ENCODE results near the gene NXPH1.

NXPH1 gene

GRCh38 chr7:8628656-8629055, 195.2 kb downstream of the NXPH1 start:
- Mint-ChIP-seq H3K4me1 (no peaks in the 10 kb centered on the region), H3K9me3 (no peaks in the 10 kb centered on the region), H3K36me3 (ENCODE audit: low read depth) (no peaks in the 10 kb centered on the region), H3K27me3 (ENCODE audit: low read depth) (no peaks in the 10 kb centered on the region), H3K4me3 (no peak overlapping the region), H3K27ac (no peak overlapping the region)
- TF ChIP-seq CTCF (IDR thresholded peaks at IDR 0.05; ENCODE audit: unreplicated experiment in 3 of 3), result no peak

DNA sequence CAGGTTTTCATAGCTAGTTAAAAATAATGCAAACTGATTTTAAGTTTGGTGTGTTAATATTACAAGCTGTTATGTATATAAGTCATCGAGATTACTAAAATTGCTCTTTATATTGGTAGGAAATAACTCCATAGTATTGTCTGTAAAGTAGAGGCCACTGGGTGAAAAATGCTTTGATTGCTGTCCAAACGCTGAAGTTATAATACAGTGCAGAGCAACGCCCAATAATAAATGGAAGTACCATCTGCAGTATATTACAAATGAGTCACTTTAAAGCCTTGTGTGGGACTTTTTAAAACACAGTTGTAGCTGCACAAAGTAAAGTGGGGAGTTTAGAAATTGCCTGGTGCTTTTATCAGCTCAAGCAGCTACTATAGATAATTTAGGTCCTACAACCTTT, 196.1 kb downstream of the NXPH1 start:
- Mint-ChIP-seq H3K4me3 (no peak overlapping the region), H3K36me3 (ENCODE audit: low read depth) (no peaks in the 10 kb centered on the region), H3K9me3 (no peaks in the 10 kb centered on the region)

DNA sequence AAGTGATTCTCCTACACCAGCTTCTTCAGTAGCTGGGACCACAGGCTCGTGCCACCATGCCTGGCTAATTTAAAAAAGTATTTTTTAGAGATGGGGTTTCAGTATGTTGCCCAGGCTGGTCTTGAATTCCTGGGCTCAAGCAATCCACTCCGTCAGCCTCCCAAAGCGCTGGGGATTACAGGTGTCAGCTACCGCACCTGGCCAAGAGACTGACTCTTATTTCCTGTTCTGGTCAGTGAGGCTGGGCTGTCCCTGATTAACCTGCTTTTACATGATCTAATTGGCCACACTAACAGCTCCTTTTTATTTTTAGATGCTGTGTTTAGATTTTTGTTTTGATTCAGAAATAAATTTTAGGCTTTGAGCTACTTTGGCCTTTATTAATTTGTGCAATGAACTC, 203.9 kb downstream of the NXPH1 start:
- Mint-ChIP-seq H3K27me3 (ENCODE audit: low read depth) (no peaks in the 10 kb centered on the region), H3K9me3 (no peaks in the 10 kb centered on the region), H3K36me3 (ENCODE audit: low read depth) (no peaks in the 10 kb centered on the region), H3K4me1 (no peaks in the 10 kb centered on the region), H3K27ac (no peak overlapping the region), H3K4me3 (no peak overlapping the region)
- TF ChIP-seq CTCF (IDR thresholded peaks at IDR 0.05; ENCODE audit: unreplicated experiment in 3 of 3), result no peak

More for the DNA sequence above, 196.1 kb downstream of the NXPH1 start:
- Mint-ChIP-seq H3K27me3 (ENCODE audit: low read depth) (no peaks in the 10 kb centered on the region), H3K27ac (no peak overlapping the region), H3K4me1 (no peaks in the 10 kb centered on the region)
- no peak for TF ChIP-seq CTCF (IDR thresholded peaks at IDR 0.05; ENCODE audit: unreplicated experiment in 3 of 3)

DNA sequence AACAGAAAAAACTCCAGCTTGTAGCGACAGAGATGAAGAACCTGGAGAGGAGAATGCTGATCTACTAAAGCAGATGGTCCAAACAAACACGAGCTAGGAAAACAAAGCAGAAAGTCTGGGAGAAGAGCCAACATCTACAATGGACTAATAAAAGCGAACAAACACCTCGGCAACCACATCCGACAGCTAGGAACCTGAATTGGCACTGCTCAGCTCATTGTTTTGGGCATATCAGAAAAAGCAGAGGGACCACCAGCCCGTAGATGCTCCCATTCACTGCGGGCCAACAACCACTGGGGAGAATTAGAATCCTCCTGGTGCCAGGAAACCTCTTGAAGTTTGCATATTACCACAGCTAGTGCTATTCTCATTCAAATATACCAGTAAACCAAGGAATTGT, 204.7 kb downstream of the NXPH1 start:
- Mint-ChIP-seq H3K27ac (no peak overlapping the region), H3K36me3 (ENCODE audit: low read depth) (no peaks in the 10 kb centered on the region), H3K27me3 (ENCODE audit: low read depth) (no peaks in the 10 kb centered on the region), H3K4me1 (no peaks in the 10 kb centered on the region), H3K9me3 (no peaks in the 10 kb centered on the region), H3K4me3 (no peak overlapping the region)
- TF ChIP-seq CTCF (IDR thresholded peaks at IDR 0.05; ENCODE audit: unreplicated experiment in 3 of 3), result no peak

DNA sequence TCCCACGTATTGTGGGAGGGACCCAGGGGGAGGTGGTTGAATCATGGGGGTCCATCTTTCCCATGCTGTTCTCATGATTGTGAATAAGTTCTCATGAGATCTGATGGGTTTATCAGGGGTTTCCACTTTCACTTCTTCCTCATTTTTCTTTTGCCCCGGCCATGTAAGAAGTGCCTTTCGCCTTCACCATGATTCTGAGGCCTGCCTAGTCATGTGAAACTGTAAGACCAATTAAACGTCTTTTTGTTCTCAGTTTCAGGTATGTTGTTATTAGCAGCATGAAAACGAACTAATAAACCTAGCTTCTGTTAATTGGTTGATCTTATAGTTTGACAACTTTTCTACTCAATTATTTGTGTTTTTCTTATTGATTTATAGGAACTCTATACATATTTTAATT, 206.3 kb downstream of the NXPH1 start:
- Mint-ChIP-seq H3K27ac (no peak overlapping the region), H3K27me3 (ENCODE audit: low read depth) (no peaks in the 10 kb centered on the region), H3K36me3 (ENCODE audit: low read depth) (no peaks in the 10 kb centered on the region), H3K4me3 (no peak overlapping the region), H3K4me1 (no peaks in the 10 kb centered on the region), H3K9me3 (no peaks in the 10 kb centered on the region)
- TF ChIP-seq CTCF (IDR thresholded peaks at IDR 0.05; ENCODE audit: unreplicated experiment in 3 of 3), result no peak

- no peaks in the 10 kb centered on the region for H3K4me1 Mint-ChIP-seq
- no peaks in the 10 kb centered on the region for H3K9me3 Mint-ChIP-seq
- H3K27me3 Mint-ChIP-seq (ENCODE audit: low read depth), result no peaks in the 10 kb centered on the region
- no peaks in the 10 kb centered on the region for H3K36me3 Mint-ChIP-seq (ENCODE audit: low read depth)
- H3K27ac Mint-ChIP-seq, result no peak overlapping the region
- no peak overlapping the region for H3K4me3 Mint-ChIP-seq
- TF ChIP-seq CTCF (IDR thresholded peaks at IDR 0.05; ENCODE audit: unreplicated experiment in 3 of 3), result no peak
These were observed 207.3 kb downstream of the NXPH1 start for GRCh38 chr7:8640671-8641070.

Measured in nephron (organoid).